HG03571 (cell line): Measurements from ENCODE around the gene ST6GALNAC3.
"Not testable (repeated sequence)": the region's sequence is repeated elsewhere in the genome, so short reads cannot be mapped to it uniquely, and the experiment has no call there.

Source experiments
- ATAC-seq: cut with Tn5 transposase; IDR thresholded peaks from one replicate; pipeline ENCODE4 v1.9.1; 2021; ENCODE audit not compliant: unreplicated experiment

Gene ST6GALNAC3

GRCh38 chr1:76317299-76317900 lies 242.9 kb downstream of the ST6GALNAC3 start:
- ATAC-seq, result no peak

- peak; percentile 88 for ATAC-seq
Measured at GRCh38 chr1:76330991-76331603, 256.6 kb downstream of the ST6GALNAC3 start.

- ATAC-seq, result no peak
Measured at GRCh38 chr1:76335882-76336281, 261.3 kb downstream of the ST6GALNAC3 start.

- ATAC-seq, result no peak
Measured at GRCh38 chr1:76336931-76337371, 262.4 kb downstream of the ST6GALNAC3 start.

GRCh38 chr1:76337542-76338219 lies 263.1 kb downstream of the ST6GALNAC3 start:
- no peak for ATAC-seq

GRCh38 chr1:76340056-76340455 lies 265.5 kb downstream of the ST6GALNAC3 start:
- no peak for ATAC-seq

- ATAC-seq, result not testable (repeated sequence)
Measured at GRCh38 chr1:76341816-76342215, 267.3 kb downstream of the ST6GALNAC3 start.

GRCh38 chr1:76343356-76343755 lies 268.8 kb downstream of the ST6GALNAC3 start:
- ATAC-seq, result no peak

DNA sequence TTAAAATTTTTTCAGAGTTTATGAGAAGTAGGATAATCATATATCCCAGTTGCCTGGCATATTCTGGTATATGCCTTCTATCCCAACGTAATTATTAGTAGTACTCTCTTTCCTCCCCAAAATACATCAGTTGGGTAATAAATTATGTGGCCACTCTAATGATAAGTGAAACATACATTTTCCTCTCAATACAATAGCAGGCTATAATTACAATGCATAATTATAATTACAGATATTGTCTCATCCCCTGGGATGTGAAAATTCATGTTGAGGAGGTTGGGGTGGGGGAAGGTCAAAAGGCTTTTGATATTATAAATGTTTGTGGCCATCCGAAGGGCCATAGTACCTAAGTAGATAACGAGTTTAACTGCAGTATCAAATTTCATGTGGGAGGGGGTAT lies 277.1 kb downstream of the ST6GALNAC3 start:
- ATAC-seq, result no peak

DNA sequence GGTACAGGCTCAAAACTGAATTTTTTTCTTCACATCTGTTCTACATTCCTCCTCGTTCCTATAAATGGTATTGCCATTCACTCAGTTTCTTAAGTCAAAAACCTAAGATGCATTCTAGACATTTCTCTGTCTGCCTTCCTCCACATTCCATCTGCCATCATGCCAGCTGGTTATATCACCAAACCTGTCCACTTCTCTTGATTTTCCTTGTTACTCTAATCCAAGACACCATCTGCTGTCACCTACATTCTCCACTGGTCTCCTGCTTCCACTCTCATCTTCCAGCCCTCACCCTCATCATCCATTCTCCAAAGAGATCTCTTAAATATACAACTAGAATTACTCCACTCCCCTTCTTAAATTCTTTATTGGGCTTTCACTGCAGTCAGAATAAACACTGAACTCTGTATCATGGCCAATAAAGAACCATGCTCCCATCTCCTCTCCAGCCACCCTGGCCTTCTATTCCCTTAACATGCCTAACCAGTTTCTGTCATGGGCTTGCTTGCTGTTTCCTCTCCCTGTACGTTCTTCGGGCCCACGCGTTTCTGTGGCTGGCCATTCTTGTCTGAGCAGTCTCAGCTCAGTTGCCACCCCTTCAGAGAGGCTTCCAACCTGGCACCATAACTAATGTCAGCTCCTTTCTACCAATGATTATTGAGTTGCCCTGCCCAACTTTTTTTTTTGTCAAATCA lies 278.3 kb downstream of the ST6GALNAC3 start:
- ATAC-seq, result no peak

GRCh38 chr1:76354236-76354635 lies 279.7 kb downstream of the ST6GALNAC3 start:
- ATAC-seq, result no peak

DNA sequence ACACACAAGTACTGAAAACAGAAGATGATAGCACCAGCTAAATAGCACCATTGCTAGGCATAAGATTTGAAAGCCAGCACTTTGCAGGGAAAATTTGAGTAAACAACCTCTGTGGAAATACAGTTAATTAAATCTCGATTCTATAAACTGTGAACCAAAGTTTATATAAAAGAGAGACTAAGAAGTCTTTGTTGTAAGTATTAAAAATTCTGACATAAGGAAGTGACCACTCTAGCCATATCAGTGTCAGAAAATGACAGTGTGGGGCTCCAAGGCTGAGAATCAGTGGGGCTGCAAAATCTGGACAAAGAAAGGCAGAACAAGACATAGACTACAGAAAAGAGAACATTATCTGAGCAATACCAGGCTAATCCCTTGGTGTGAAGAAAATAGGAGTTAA lies 292.2 kb downstream of the ST6GALNAC3 start:
- ATAC-seq, result no peak

- no peak for ATAC-seq
Measured at GRCh38 chr1:76371941-76372340, 297.4 kb downstream of the ST6GALNAC3 start.

DNA sequence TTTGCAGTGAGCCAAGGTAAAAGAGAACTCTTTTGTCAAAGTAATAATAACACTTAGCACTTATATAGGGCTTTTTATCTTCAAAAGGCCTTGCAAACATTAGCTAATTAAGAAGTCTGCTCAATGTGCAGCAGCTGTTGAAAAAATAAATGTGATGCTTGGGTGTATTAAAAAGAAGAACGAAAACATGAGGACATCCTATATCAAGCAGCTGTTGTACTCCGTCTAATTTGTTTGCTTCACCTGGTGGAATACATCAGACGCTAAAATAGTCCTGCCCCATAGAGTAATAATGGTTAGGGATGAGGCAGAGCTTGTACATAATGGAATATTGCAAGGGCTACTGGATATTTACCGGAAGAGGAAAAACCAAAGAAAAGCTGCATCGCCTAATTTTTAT lies 299.5 kb downstream of the ST6GALNAC3 start:
- no peak for ATAC-seq

DNA sequence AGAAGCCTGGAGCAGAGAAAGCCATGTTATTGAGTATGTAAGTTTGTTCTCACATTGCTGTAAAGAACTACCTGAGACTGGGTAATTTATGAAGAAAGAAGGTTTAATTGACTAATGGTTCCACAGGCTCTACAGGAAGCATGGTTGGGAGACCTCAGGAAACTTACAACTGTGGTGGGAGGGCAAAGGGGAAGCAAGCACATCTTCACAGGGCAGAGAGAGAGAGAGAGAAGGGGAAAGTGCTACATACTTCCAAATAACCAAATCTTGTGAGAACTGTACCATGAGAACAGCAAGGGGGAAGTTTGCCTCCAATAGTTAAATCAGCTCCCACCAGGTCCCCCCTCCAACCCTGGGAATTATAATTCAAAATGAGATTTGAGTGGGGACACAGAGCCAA lies 302.7 kb downstream of the ST6GALNAC3 start:
- ATAC-seq, result no peak

DNA sequence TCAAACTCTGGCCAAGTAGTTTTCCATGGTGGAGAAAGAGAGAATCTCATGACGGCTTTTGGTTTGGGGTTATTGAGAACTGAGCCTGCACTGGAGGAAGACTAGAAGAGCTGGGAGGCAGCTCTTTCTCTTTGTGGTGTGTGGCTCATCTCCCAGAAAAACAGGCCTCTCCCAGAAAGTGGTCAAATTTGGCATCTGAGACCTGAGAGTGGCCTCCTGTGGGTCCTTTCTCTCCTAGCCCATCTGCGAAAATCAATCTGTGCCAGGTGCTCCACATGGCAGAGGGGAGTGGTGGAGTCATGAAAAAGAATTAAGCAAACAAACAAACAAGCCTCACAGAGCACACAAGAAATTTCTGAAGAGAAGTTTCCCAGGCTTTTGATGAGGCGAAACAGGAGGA lies 305.0 kb downstream of the ST6GALNAC3 start:
- ATAC-seq, result no peak

DNA sequence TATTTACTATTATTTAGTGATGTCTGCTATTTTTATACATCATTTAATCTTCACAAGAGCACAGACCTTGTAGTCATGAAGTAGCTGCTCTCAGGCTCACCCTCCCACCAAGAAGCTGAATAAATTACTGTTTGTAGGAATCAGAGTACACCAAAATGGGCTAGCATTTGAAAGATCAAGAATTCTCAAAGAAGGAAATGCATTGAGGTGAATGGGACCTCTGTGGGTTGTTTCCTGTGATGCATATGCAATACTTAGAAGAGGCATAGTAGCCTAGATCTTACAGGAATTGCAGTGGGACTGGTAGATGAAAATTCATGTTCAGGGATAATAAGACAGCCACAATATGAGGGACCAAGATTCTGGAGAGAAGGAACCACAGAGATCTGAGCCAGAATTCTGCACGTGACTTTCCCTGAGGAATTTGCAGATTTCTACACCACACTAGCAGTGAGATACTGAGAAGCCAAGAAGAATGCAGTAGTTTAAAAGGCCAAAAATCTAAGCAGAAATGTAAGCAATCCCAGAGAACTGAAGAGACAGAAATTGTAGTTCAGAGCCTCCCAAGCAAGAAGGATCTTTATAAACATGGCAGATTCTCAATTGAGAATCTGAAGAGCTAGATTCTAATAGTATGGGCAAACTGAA lies 307.0 kb downstream of the ST6GALNAC3 start:
- no peak for ATAC-seq

GRCh38 chr1:76388261-76388660 lies 313.7 kb downstream of the ST6GALNAC3 start:
- no peak for ATAC-seq

GRCh38 chr1:76390456-76390855 lies 315.9 kb downstream of the ST6GALNAC3 start:
- ATAC-seq, result no peak

DNA sequence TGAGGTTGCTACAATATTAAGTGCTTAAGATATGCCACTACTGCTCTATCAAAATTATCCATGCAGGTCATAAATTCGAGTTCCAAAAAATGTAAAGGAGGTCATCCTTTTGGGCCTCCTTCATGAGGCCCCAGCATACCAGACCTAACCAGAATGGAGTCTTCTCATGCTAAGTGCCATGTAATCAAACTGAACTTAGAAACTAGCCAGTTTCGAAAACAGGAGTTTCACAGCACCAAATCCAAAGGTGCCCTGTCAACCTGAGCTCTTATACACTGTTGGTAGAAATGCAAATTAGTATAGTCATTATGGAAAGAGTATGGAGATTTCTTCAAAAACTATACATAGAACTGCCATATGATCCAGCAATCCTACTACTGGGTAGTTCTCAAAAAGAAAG lies 320.5 kb downstream of the ST6GALNAC3 start:
- no peak for ATAC-seq

DNA sequence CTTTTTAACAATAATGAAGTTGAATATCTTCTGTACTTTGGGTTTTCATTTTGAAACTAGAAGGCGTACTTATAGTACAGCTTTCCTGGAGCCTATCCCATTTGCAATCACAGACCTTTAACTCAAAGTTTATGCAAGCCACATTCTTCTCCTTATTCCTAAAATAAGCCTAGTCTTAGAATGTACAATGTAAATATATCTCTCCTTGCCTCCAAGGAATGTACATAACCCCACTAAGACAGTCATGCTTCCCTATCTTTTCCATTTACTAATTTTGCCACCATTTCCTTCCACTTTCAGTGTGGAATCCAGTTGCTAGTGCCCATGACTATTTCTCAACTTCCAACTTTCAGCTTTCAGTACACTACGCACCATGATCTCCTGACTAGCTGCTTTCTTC lies 327.6 kb downstream of the ST6GALNAC3 start:
- no peak for ATAC-seq
